CD14-positive monocyte (primary cell): ENCODE measurements around the gene LCE1E. TPM values are rescaled to one million over a fixed set of nuclear protein-coding genes. Genes with fewer than 3 reads are reported as not detected.

ENCODE experiments used
- DNase-seq, 3 donors: peaks; one replicate each; pipeline ENCODE4 v3.0.0-alpha.2; 2011 to 2022
- H2AFZ ChIP-seq: 2 replicates; pipeline ENCODE4 v1.6.0; 2012; ENCODE audit warnings: mild to moderate bottlenecking, low read depth, low read length, inconsistent platforms; ENCODE audit not compliant: insufficient read depth, poor library complexity, severe bottlenecking
- H3K27ac ChIP-seq, 2 donors: 1 replicate in 1 of 2; 2 replicates in 1 of 2; pipeline ENCODE4 v1.5.1; 2012 to 2013; ENCODE audit warnings: low read length in 2 of 2, control low read depth in 1 of 2, inconsistent platforms in 1 of 2, low read depth in 1 of 2, mild to moderate bottlenecking in 1 of 2
- H3K27me3 ChIP-seq, 2 donors: one replicate each; pipeline versions ENCODE4 v1.6.0 to v1.6.1; 2011 to 2013; ENCODE audit warnings: low read length in 2 of 2; ENCODE audit not compliant: control insufficient read depth in 2 of 2, insufficient read depth in 2 of 2
- H3K36me3 ChIP-seq, 2 donors: replicated peaks in 1 of 2; 1 replicate in 1 of 2; 2 replicates in 1 of 2; pipeline versions ENCODE4 v1.5.1 to v1.6.1; 2012 to 2013; ENCODE audit warnings: low read length in 2 of 2, control low read depth in 1 of 2, inconsistent platforms in 1 of 2, mild to moderate bottlenecking in 1 of 2; ENCODE audit not compliant: insufficient read depth in 2 of 2, control insufficient read depth in 1 of 2
- H3K4me1 ChIP-seq, 2 donors: 1 replicate in 1 of 2; 2 replicates in 1 of 2; pipeline versions ENCODE4 v1.5.1 to v1.6.1; 2012 to 2013; ENCODE audit warnings: low read length in 2 of 2, control low read depth in 1 of 2, inconsistent platforms in 1 of 2, mild to moderate bottlenecking in 1 of 2, moderate library complexity in 1 of 2; ENCODE audit not compliant: insufficient read depth in 2 of 2, control insufficient read depth in 1 of 2
- H3K4me2 ChIP-seq: replicated peaks from 2 replicates; pipeline ENCODE3; 2012; ENCODE audit warnings: low read length, moderate library complexity, mild to moderate bottlenecking; ENCODE audit not compliant: poor library complexity, severe bottlenecking; ENCODE audit errors: extremely low read depth
- H3K4me3 ChIP-seq, 3 experiments: fragments of 200-600 bp in 1 of 3; sonication (generic) in 1 of 3; replicated peaks in 1 of 3; 1 replicate in 2 of 3; 2 replicates in 1 of 3; pipeline ENCODE4 v1.5.1; 2011 to 2013; ENCODE audit warnings: low read length in 3 of 3, mild to moderate bottlenecking in 3 of 3, control low read depth in 2 of 3, low read depth in 2 of 3, inconsistent platforms in 1 of 3, moderate library complexity in 1 of 3
- H3K79me2 ChIP-seq: 2 replicates; pipeline ENCODE4 v1.6.0; 2012; ENCODE audit warnings: mild to moderate bottlenecking, control low read depth, inconsistent platforms, low read length, moderate library complexity; ENCODE audit not compliant: insufficient read depth
- H3K9ac ChIP-seq: 2 replicates; pipeline ENCODE4 v1.6.0; 2017; ENCODE audit warnings: low read length, mild to moderate bottlenecking; ENCODE audit not compliant: insufficient read depth, poor library complexity, severe bottlenecking
- H3K9me3 ChIP-seq, 2 donors: replicated peaks in 1 of 2; 1 replicate in 1 of 2; 2 replicates in 1 of 2; pipeline versions ENCODE4 v1.5.1 to v1.6.1; 2012 to 2013; ENCODE audit warnings: low read length in 2 of 2, control low read depth in 1 of 2; ENCODE audit not compliant: control insufficient read depth in 1 of 2, insufficient read depth in 1 of 2
- H4K20me1 ChIP-seq: 2 replicates; pipeline ENCODE4 v1.6.0; 2012; ENCODE audit warnings: mild to moderate bottlenecking, low read length, control low read depth, moderate library complexity; ENCODE audit not compliant: insufficient read depth
- H3K27ac Mint-ChIP-seq, 7 donors: one replicate each; pipeline ENCODE4 v1.8.0; 2020; ENCODE audit warnings: mild to moderate bottlenecking in 7 of 7, mixed read lengths in 7 of 7, moderate library complexity in 6 of 7, inconsistent platforms in 2 of 7
- H3K27me3 Mint-ChIP-seq, 3 donors: one replicate each; pipeline ENCODE4 v1.8.0; 2021 to 2022; ENCODE audit warnings: low read depth in 3 of 3, mild to moderate bottlenecking in 3 of 3, mixed read lengths in 3 of 3, moderate library complexity in 3 of 3, inconsistent platforms in 1 of 3
- H3K36me3 Mint-ChIP-seq, 2 donors: one replicate each; pipeline ENCODE4 v1.8.0; 2020; ENCODE audit warnings: mixed read lengths in 2 of 2, inconsistent platforms in 1 of 2, mild to moderate bottlenecking in 1 of 2
- H3K4me1 Mint-ChIP-seq: one replicate; pipeline ENCODE4 v1.8.0; 2020; ENCODE audit warnings: mild to moderate bottlenecking, mixed read lengths
- H3K4me3 Mint-ChIP-seq, 2 donors: one replicate each; pipeline ENCODE4 v1.8.0; 2020; ENCODE audit warnings: mild to moderate bottlenecking in 2 of 2, mixed read lengths in 2 of 2, moderate library complexity in 1 of 2
- H3K9me3 Mint-ChIP-seq, 7 donors: one replicate each; pipeline ENCODE4 v1.8.0; 2020 to 2022; ENCODE audit warnings: mixed read lengths in 7 of 7, mild to moderate bottlenecking in 6 of 7, moderate library complexity in 6 of 7, inconsistent platforms in 2 of 7
- CTCF ChIP-seq: fragments of 200-600 bp; IDR thresholded peaks from one replicate; pipeline ENCODE4 v1.8.0; 2022; ENCODE audit warnings: antibody characterized with exemption, mild to moderate bottlenecking
- WGBS: methylation state at CpG from one replicate; pipeline ENCODE4 v1.1.5; 2013; ENCODE audit warnings: missing lambda C conversion rate; ENCODE audit not compliant: insufficient coverage; 5-methylcytosine and 5-hydroxymethylcytosine counted together
- intact Hi-C, 2 donors: fragments of 100-400 bp; cut with micrococcal nuclease; formaldehyde crosslinking; loops; one replicate each; pipeline versions ENCODE4 v1.15.0 to v1.15.1; 2023
- polyA plus RNA-seq, 3 donors: library from polyadenylated mRNA; depleted of rRNA in 1 of 3; unstranded in 2 of 3; stranded (reverse) in 1 of 3; fragments of 300-500 nt in 2 of 3; fragments of >200 nt in 1 of 3; fragmentation: Illumina TruSeq in 2 of 3; gene quantifications; 1 replicate in 2 of 3; 2 replicates in 1 of 3; pipeline ENCODE4 v1.2.3, GENCODE V29; 2012 to 2021

Gene LCE1E
- polyA plus RNA-seq, 3 donors, result not detected

GRCh38 chr1:152743371-152744145 lies 42.5 kb upstream of the LCE1E start:
- no peak overlapping the region for H2AFZ ChIP-seq
- peaks cover 6 to 20% (median 11%) of the 10 kb centered on the region in 3 donors for H3K27me3 Mint-ChIP-seq
- no peak overlapping the region for H3K27ac ChIP-seq
- no peak overlapping the region for H3K9ac ChIP-seq
- no peak overlapping the region for H3K4me3 Mint-ChIP-seq
- no peaks in the 10 kb centered on the region for H3K79me2 ChIP-seq
- H3K36me3 Mint-ChIP-seq, result no peaks in the 10 kb centered on the region
- intact Hi-C loops, result no loop called here
- no peak overlapping the region for H3K4me3 ChIP-seq
- peaks cover 0 to 2% of the 10 kb centered on the region in 2 donors for H3K27me3 ChIP-seq
- no peaks in the 10 kb centered on the region for H3K9me3 Mint-ChIP-seq
- no peaks in the 10 kb centered on the region for H3K4me1 ChIP-seq
- no peak overlapping the region for H3K4me2 ChIP-seq
- H3K9me3 ChIP-seq, result no peaks in the 10 kb centered on the region
- no CpG with 5 or more reads among the region's 2 CpGs for WGBS
- H3K36me3 ChIP-seq, result no peaks in the 10 kb centered on the region
- DNase-seq, result no peak
- H3K4me1 Mint-ChIP-seq, result peaks cover 2% of the 10 kb centered on the region
- no peaks in the 10 kb centered on the region for H4K20me1 ChIP-seq
- no peak for TF ChIP-seq CTCF
- H3K27ac Mint-ChIP-seq, result no peak overlapping the region

- Histone ChIP-seq H3K79me2 (no peaks in the 10 kb centered on the region), H3K9me3 (no peaks in the 10 kb centered on the region), H4K20me1 (no peaks in the 10 kb centered on the region), H3K4me2 (no peak overlapping the region), H3K36me3 (no peaks in the 10 kb centered on the region), H3K4me1 (no peaks in the 10 kb centered on the region), H2AFZ (no peak overlapping the region), H3K9ac (no peak overlapping the region), H3K4me3 (no peak overlapping the region), H3K27me3 (peaks cover 0 to 6% of the 10 kb centered on the region in 2 donors), H3K27ac (no peak overlapping the region)
- DNase-seq, result no peak
- no peaks in the 10 kb centered on the region for H3K9me3 Mint-ChIP-seq
- H3K27ac Mint-ChIP-seq, result no peak overlapping the region
- H3K27me3 Mint-ChIP-seq, result peaks cover 4 to 13% (median 11%) of the 10 kb centered on the region in 3 donors
- intact Hi-C loops, result no loop called here
- no peak overlapping the region for H3K4me3 Mint-ChIP-seq
- peaks cover 2% of the 10 kb centered on the region for H3K4me1 Mint-ChIP-seq
- WGBS, result 89% methylated on average over 3 of the region's 4 CpGs
- TF ChIP-seq CTCF, result no peak
- no peaks in the 10 kb centered on the region for H3K36me3 Mint-ChIP-seq
Observed at GRCh38 chr1:152745289-152745704, 40.8 kb upstream of the LCE1E start.
